WERI-Rb-1 (cell line): ENCODE measurements around the gene ANKRD35.
"Not testable (repeated sequence)": the region's sequence is repeated elsewhere in the genome, so short reads cannot be mapped to it uniquely, and the experiment has no call there.

Experiments used
- DNase-seq: peaks from one replicate; pipeline ENCODE4 v3.0.0-alpha.2; 2020
- H3K27ac ChIP-seq: fragments of 250-450 bp; sonication (Bioruptor Pico); 2 replicates; pipeline ENCODE4 v1.5.1; 2020; ENCODE audit warnings: mild to moderate bottlenecking, moderate library complexity
- H3K27me3 ChIP-seq: fragments of 250-450 bp; sonication (Bioruptor Pico); 2 replicates; pipeline ENCODE4 v1.5.1; 2021; ENCODE audit warnings: mild to moderate bottlenecking, low read depth, moderate library complexity; ENCODE audit not compliant: insufficient read depth, severe bottlenecking
- H3K36me3 ChIP-seq: fragments of 250-450 bp; sonication (Bioruptor Pico); 2 replicates; pipeline ENCODE4 v1.5.1; 2020; ENCODE audit warnings: mild to moderate bottlenecking, moderate library complexity
- H3K4me3 ChIP-seq: 2 replicates; pipeline ENCODE4 v1.5.1; 2011; ENCODE audit warnings: low read depth, mild to moderate bottlenecking, control low read depth, low read length
- H3K9me3 ChIP-seq: fragments of 250-450 bp; sonication (Bioruptor Pico); 2 replicates; pipeline ENCODE4 v1.5.1; 2021; ENCODE audit warnings: mild to moderate bottlenecking, moderate library complexity; ENCODE audit not compliant: severe bottlenecking
- CTCF ChIP-seq: IDR thresholded peaks from 2 replicates; pipeline ENCODE4 v1.5.1; 2011; ENCODE audit warnings: low read depth, mild to moderate bottlenecking, control low read depth, inconsistent platforms, low read length

Gene ANKRD35

GRCh38 chr1:145885738-145886287 is at the start of gene ANKRD35:
TSS of gene ANKRD35 (minus strand) at chr1:145885866. CDS start at chr1:145885758, 108 bp downstream.
- peak within 1 kb of the TSS; percentile 66 for H3K4me3 ChIP-seq
- H3K27me3 ChIP-seq = peaks cover 10% of the 10 kb centered on the region
- H3K36me3 ChIP-seq = no peaks in the 10 kb centered on the region
- H3K27ac ChIP-seq = no peak within 1 kb of the TSS
- DNase-seq = peak; percentile 95
- no peaks in the 10 kb centered on the region for H3K9me3 ChIP-seq
- TF ChIP-seq CTCF = no peak

- TF ChIP-seq CTCF = peak; percentile 10; the same call in 1 of the 2 replicates
- not testable (repeated sequence) for H3K27me3 ChIP-seq, H3K9me3 ChIP-seq, H3K4me3 ChIP-seq, H3K36me3 ChIP-seq
- H3K27ac ChIP-seq = peak overlapping the region; percentile 72
- DNase-seq = peak; percentile 79
Measured at GRCh38 chr1:145932522-145933009, 46.9 kb upstream of the ANKRD35 start.

- peak overlapping the region; percentile 95 for H3K27ac ChIP-seq
Measured at GRCh38 chr1:145927916-145928643, 42.4 kb upstream of the ANKRD35 start.

GRCh38 chr1:145927063-145927886 is 41.6 kb upstream of the ANKRD35 start, which contains the start of gene RBM8A:
TSS of gene RBM8A (minus strand) at chr1:145927484. CDS start at chr1:145927426, 58 bp downstream.
- peaks cover 30% of the 10 kb centered on the region for H3K36me3 ChIP-seq
- H3K27ac ChIP-seq = peak within 1 kb of the TSS; percentile 95
- H3K9me3 ChIP-seq = no peaks in the 10 kb centered on the region
- H3K4me3 ChIP-seq = peak within 1 kb of the TSS; percentile 78
- TF ChIP-seq CTCF = peak; percentile 88
- DNase-seq = peak; percentile 100
- H3K27me3 ChIP-seq = no peaks in the 10 kb centered on the region

More at GRCh38 chr1:145927916-145928643, 42.4 kb upstream of the ANKRD35 start:
- no peak for TF ChIP-seq CTCF
- Histone ChIP-seq H3K36me3 (peaks cover 22% of the 10 kb centered on the region), H3K9me3 (no peaks in the 10 kb centered on the region), H3K27me3 (no peaks in the 10 kb centered on the region), H3K4me3 (peak overlapping the region; percentile 78)
- DNase-seq = peak; percentile 40

GRCh38 chr1:145926686-145927062 is 41.0 kb upstream of the ANKRD35 start:
- DNase-seq = no peak
- Histone ChIP-seq H3K27ac (peak overlapping the region; percentile 95), H3K36me3 (peaks cover 33% of the 10 kb centered on the region), H3K9me3 (no peaks in the 10 kb centered on the region), H3K27me3 (no peaks in the 10 kb centered on the region), H3K4me3 (peak overlapping the region; percentile 78)
- TF ChIP-seq CTCF = no peak
